OCI-LY3 (cell line): ENCODE data around the gene CMIP.

ENCODE experiments used
- CTCF ChIP-seq: fragments of 200-600, 300-600 bp; sonication (generic); IDR thresholded peaks from 2 replicates; pipeline ENCODE4 v1.5.1; 2014; ENCODE audit warnings: antibody characterized with exemption, low read length, low read depth
- EZH2phosphoT487 ChIP-seq: fragments of 200-600 bp; shearing (Covaris generic); IDR thresholded peaks from 2 replicates; pipeline ENCODE4 v1.6.1; 2018; ENCODE audit warnings: antibody characterized with exemption, mixed run types, low read depth

GRCh38 chr16:81650281-81650680 is 205.7 kb downstream of the CMIP start:
- TF ChIP-seq CTCF (no peak), EZH2phosphoT487 (no peak)
